ENCODE results near the gene UCMA.

GRCh38 chr10:13221572-13221971 lies 12.6 kb downstream of the UCMA start:
- TF ChIP-seq CTCF (IDR thresholded peaks at IDR 0.05) (no peak), ESRRA (CRISPR knock-in tag; IDR thresholded peaks at IDR 0.05; ENCODE audit: borderline replicate concordance) (no peak), NR1H2 (CRISPR knock-in tag; IDR thresholded peaks at IDR 0.05) (no peak), JUN (CRISPR knock-in tag; IDR thresholded peaks at IDR 0.05) (no peak), MXD4 (CRISPR knock-in tag; IDR thresholded peaks at IDR 0.05; ENCODE audit: borderline replicate concordance) (no peak), ATF3 (CRISPR knock-in tag; conservative IDR thresholded peaks at IDR 0.05) (no peak), AFF4 (CRISPR knock-in tag; IDR thresholded peaks at IDR 0.05; ENCODE audit: borderline replicate concordance) (no peak), PREB (CRISPR knock-in tag; IDR thresholded peaks at IDR 0.05; ENCODE audit: borderline replicate concordance) (no peak)
